HEK293 (cell line): ENCODE data around the gene GTF2F1.

Source experiments
- CTCF ChIA-PET: fragments of 350-600 bp; formaldehyde crosslinking; extraction: SDS; loops from one replicate; lab custom pipeline; 2021; ENCODE audit warnings: antibody characterized with exemption; lab: Yijun Ruan, JAX
- POLR2A ChIA-PET: fragments of 300-600 bp; formaldehyde crosslinking; extraction: SDS; loops from one replicate; lab custom pipeline; 2020; ENCODE audit warnings: antibody characterized with exemption, inconsistent platforms; lab: Yijun Ruan, JAX
- H3K27ac ChIP-seq: fragments of 200-500 bp; sonication (Bioruptor generic); 2 replicates; pipeline ENCODE4 v1.5.1; 2014; ENCODE audit warnings: low read depth, low read length, control low read depth, inconsistent platforms; ENCODE audit errors: extremely low read depth
- H3K36me3 ChIP-seq, 2 experiments: fragments of 200-500 bp in 1 of 2; sonication (Bioruptor generic) in 1 of 2; 1 replicate in 1 of 2; 2 replicates in 1 of 2; pipeline ENCODE4 v1.5.1; 2014 to 2017; ENCODE audit warnings: inconsistent platforms in 2 of 2, low read length in 2 of 2; ENCODE audit not compliant: control insufficient read depth in 2 of 2, insufficient read depth in 1 of 2
- H3K4me1 ChIP-seq: fragments of 200-500 bp; sonication (Bioruptor generic); 2 replicates; pipeline ENCODE4 v1.5.1; 2014; ENCODE audit warnings: mild to moderate bottlenecking, low read length, inconsistent platforms; ENCODE audit not compliant: control insufficient read depth, insufficient read depth
- H3K4me3 ChIP-seq: 2 replicates; pipeline ENCODE4 v1.5.1; 2011; ENCODE audit warnings: low read depth, mild to moderate bottlenecking, control low read depth, low read length, moderate library complexity
- H3K9me3 ChIP-seq: fragments of 200-500 bp; sonication (Bioruptor generic); 2 replicates; pipeline ENCODE4 v1.5.1; 2014; ENCODE audit warnings: low read depth, low read length, inconsistent platforms; ENCODE audit not compliant: control insufficient read depth, insufficient read depth
- BCL11A ChIP-seq: fragments of 450-650 bp; formaldehyde crosslinking; IDR thresholded peaks from 2 replicates; pipeline ENCODE4 v1.5.1; 2016; ENCODE audit warnings: low read depth, missing biosample characterization, missing genetic modification characterization
- GLIS1 ChIP-seq: fragments of 450-650 bp; formaldehyde crosslinking; IDR thresholded peaks from 2 replicates; pipeline ENCODE4 v1.5.1; 2016; ENCODE audit warnings: missing biosample characterization, missing genetic modification characterization
- PRDM10 ChIP-seq: fragments of 450-650 bp; formaldehyde crosslinking; IDR thresholded peaks from 2 replicates; pipeline ENCODE4 v1.5.1; 2016; ENCODE audit warnings: missing biosample characterization, missing genetic modification characterization
- REPIN1 ChIP-seq: fragments of 450-650 bp; formaldehyde crosslinking; IDR thresholded peaks from 2 replicates; pipeline ENCODE4 v1.5.1; 2017; ENCODE audit warnings: missing biosample characterization, missing genetic modification characterization, low read depth
- SETDB1 ChIP-seq: IDR thresholded peaks from one replicate; pipeline ENCODE4 v1.6.1; 2017; ENCODE audit warnings: mild to moderate bottlenecking, low read length, moderate library complexity, mixed read lengths; ENCODE audit not compliant: insufficient read length
- YY2 ChIP-seq: fragments of 450-650 bp; formaldehyde crosslinking; IDR thresholded peaks from 2 replicates; pipeline ENCODE4 v1.5.1; 2016; ENCODE audit warnings: missing biosample characterization, missing genetic modification characterization
- ZBTB7A ChIP-seq: fragments of 450-650 bp; formaldehyde crosslinking; IDR thresholded peaks from 2 replicates; pipeline ENCODE4 v1.5.1; 2016; ENCODE audit warnings: low read depth, missing biosample characterization, missing genetic modification characterization
- ZFP37 ChIP-seq: fragments of 450-650 bp; formaldehyde crosslinking; IDR thresholded peaks from 2 replicates; pipeline ENCODE4 v1.5.1; 2016; ENCODE audit warnings: missing biosample characterization, missing genetic modification characterization
- ZFP41 ChIP-seq: fragments of 450-650 bp; formaldehyde crosslinking; IDR thresholded peaks from 2 replicates; pipeline ENCODE4 v1.5.1; 2016; ENCODE audit warnings: missing biosample characterization, missing genetic modification characterization, borderline replicate concordance
- ZNF140 ChIP-seq: fragments of 450-650 bp; formaldehyde crosslinking; IDR thresholded peaks from 2 replicates; pipeline ENCODE4 v1.5.1; 2016; ENCODE audit warnings: missing biosample characterization, missing genetic modification characterization
- ZNF146 ChIP-seq: fragments of 450-650 bp; formaldehyde crosslinking; IDR thresholded peaks from 2 replicates; pipeline ENCODE4 v1.5.1; 2016; ENCODE audit warnings: missing biosample characterization, missing genetic modification characterization
- ZNF19 ChIP-seq: fragments of 450-650 bp; formaldehyde crosslinking; IDR thresholded peaks from 2 replicates; pipeline ENCODE4; 2016; ENCODE audit warnings: missing biosample characterization, missing genetic modification characterization, low read depth
- ZNF266 ChIP-seq: fragments of 450-650 bp; formaldehyde crosslinking; IDR thresholded peaks from 2 replicates; pipeline ENCODE4 v1.5.1; 2016; ENCODE audit warnings: missing biosample characterization, missing genetic modification characterization, low read depth
- ZNF302 ChIP-seq: fragments of 450-650 bp; formaldehyde crosslinking; IDR thresholded peaks from 2 replicates; pipeline ENCODE4 v1.5.1; 2016; ENCODE audit warnings: missing biosample characterization, missing genetic modification characterization, low read depth
- ZNF394 ChIP-seq: fragments of 450-650 bp; formaldehyde crosslinking; IDR thresholded peaks from 2 replicates; pipeline ENCODE4 v1.5.1; 2016; ENCODE audit warnings: missing biosample characterization, missing genetic modification characterization, mild to moderate bottlenecking, moderate library complexity, borderline replicate concordance
- ZNF426 ChIP-seq: fragments of 450-650 bp; formaldehyde crosslinking; IDR thresholded peaks from 2 replicates; pipeline ENCODE4 v1.5.1; 2017; ENCODE audit warnings: missing biosample characterization, missing genetic modification characterization, mild to moderate bottlenecking, inconsistent platforms, moderate library complexity
- ZNF518A ChIP-seq: fragments of 450-650 bp; formaldehyde crosslinking; conservative IDR thresholded peaks from 2 replicates; pipeline ENCODE4 v1.5.1; 2016; ENCODE audit warnings: low read depth, missing biosample characterization, missing genetic modification characterization
- ZNF530 ChIP-seq: fragments of 450-650 bp; formaldehyde crosslinking; IDR thresholded peaks from 2 replicates; pipeline ENCODE4 v1.5.1; 2016; ENCODE audit warnings: low read depth, missing biosample characterization, missing genetic modification characterization
- ZNF561 ChIP-seq: fragments of 450-650 bp; IDR thresholded peaks from 2 replicates; pipeline ENCODE4 v1.5.1; 2018; ENCODE audit warnings: missing biosample characterization, missing genetic modification characterization, borderline replicate concordance
- ZNF621 ChIP-seq: fragments of 450-650 bp; formaldehyde crosslinking; IDR thresholded peaks from 2 replicates; pipeline ENCODE4 v1.5.1; 2017; ENCODE audit warnings: missing biosample characterization, missing genetic modification characterization
- ZNF654 ChIP-seq: fragments of 450-650 bp; formaldehyde crosslinking; IDR thresholded peaks from 2 replicates; pipeline ENCODE4 v1.5.1; 2016; ENCODE audit warnings: low read depth, missing biosample characterization, missing genetic modification characterization
- ZNF768 ChIP-seq: fragments of 450-650 bp; formaldehyde crosslinking; IDR thresholded peaks from 2 replicates; pipeline ENCODE4 v1.5.1; 2018; ENCODE audit warnings: missing biosample characterization, mild to moderate bottlenecking, missing genetic modification characterization
- ZXDB ChIP-seq: fragments of 450-650 bp; formaldehyde crosslinking; IDR thresholded peaks from 2 replicates; pipeline ENCODE4 v1.5.1; 2016; ENCODE audit warnings: missing biosample characterization, missing genetic modification characterization
- TF ChIP-seq, protein P1 (sequence below): fragments of 450-650 bp; formaldehyde crosslinking; IDR thresholded peaks from 2 replicates; pipeline ENCODE4 v1.5.1; 2017; ENCODE audit warnings: missing biosample characterization, missing genetic modification characterization

The GTF2F1 gene

GRCh38 chr19:6400062-6400944 lies 7.3 kb upstream of the GTF2F1 start (continued):
- TF ChIP-seq ZNF518A (peak; percentile 91), ZNF394 (tag by site-specific recombination) (peak; percentile 96), ZFP37 (tag by site-specific recombination) (0 out of 2 replicates have a peak, but pooled peaks have one; percentile 35), ZNF654 (tag by site-specific recombination) (peak; percentile 31; the same call in 1 of the 2 replicates), ZNF19 (tag by site-specific recombination) (peak; percentile 79; the same call in 1 of the 2 replicates), ZNF266 (tag by site-specific recombination) (peak; percentile 26; the same call in 1 of the 2 replicates)

GRCh38 chr19:6396305-6396704 lies 3.3 kb upstream of the GTF2F1 start:
- POLR2A ChIA-PET: interaction anchor here (0.7 kb wide), 1 partner anchor 9 kb away, joined by 3 read pairs; no protein-coding TSS in a partner anchor
- CTCF ChIA-PET: no interaction called here
- H3K4me1 ChIP-seq: peaks cover 6% of the 10 kb centered on the region
- no peak for TF ChIP-seq ZNF426 (tag by site-specific recombination)
- no peak for TF ChIP-seq ZFP41 (tag by site-specific recombination)
- no peak for TF ChIP-seq REPIN1 (tag by site-specific recombination)
- TF ChIP-seq SETDB1: no peak
- no peak for TF ChIP-seq ZNF140 (tag by site-specific recombination)
- TF ChIP-seq ZNF621: no peak
- no peak for TF ChIP-seq ZBTB7A
- TF ChIP-seq, protein P1, sequence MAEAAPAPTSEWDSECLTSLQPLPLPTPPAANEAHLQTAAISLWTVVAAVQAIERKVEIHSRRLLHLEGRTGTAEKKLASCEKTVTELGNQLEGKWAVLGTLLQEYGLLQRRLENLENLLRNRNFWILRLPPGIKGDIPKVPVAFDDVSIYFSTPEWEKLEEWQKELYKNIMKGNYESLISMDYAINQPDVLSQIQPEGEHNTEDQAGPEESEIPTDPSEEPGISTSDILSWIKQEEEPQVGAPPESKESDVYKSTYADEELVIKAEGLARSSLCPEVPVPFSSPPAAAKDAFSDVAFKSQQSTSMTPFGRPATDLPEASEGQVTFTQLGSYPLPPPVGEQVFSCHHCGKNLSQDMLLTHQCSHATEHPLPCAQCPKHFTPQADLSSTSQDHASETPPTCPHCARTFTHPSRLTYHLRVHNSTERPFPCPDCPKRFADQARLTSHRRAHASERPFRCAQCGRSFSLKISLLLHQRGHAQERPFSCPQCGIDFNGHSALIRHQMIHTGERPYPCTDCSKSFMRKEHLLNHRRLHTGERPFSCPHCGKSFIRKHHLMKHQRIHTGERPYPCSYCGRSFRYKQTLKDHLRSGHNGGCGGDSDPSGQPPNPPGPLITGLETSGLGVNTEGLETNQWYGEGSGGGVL (tag by site-specific recombination): no peak
- no peak for TF ChIP-seq ZNF561 (tag by site-specific recombination)
- TF ChIP-seq ZNF768 (tag by site-specific recombination): no peak
- no peak for TF ChIP-seq GLIS1
- TF ChIP-seq ZNF302: no peak
- TF ChIP-seq ZNF530: no peak
- no peak for TF ChIP-seq PRDM10 (tag by site-specific recombination)
- TF ChIP-seq YY2 (tag by site-specific recombination): no peak
- TF ChIP-seq ZXDB (tag by site-specific recombination): no peak
- TF ChIP-seq BCL11A (tag by site-specific recombination): no peak
- TF ChIP-seq ZNF146 (tag by site-specific recombination): no peak

More at GRCh38 chr19:6396305-6396704, 3.3 kb upstream of the GTF2F1 start:
- H3K36me3 ChIP-seq: peaks cover 3 to 11% of the 10 kb centered on the region in 2 experiments; a peak in 2 of 3 replicates
- no peaks in the 10 kb centered on the region for H3K9me3 ChIP-seq
- H3K4me3 ChIP-seq: no peak overlapping the region
- H3K27ac ChIP-seq: no peak overlapping the region
